Stimulated activated CD8-positive, alpha-beta memory T cell treated with anti-CD3 and anti-CD28 coated beads, Interleukin-4, amount 100 ng/mL, for 48 hours (primary cell): ENCODE measurements around the gene HEY2.
A peak's percentile ranks its signal among the peaks of the same experiment; 100 is the strongest.
"Not testable (repeated sequence)": the region's sequence is repeated elsewhere in the genome, so short reads cannot be mapped to it uniquely, and the experiment has no call there.

Experiments
- DNase-seq: peaks from one replicate; pipeline ENCODE4 v3.0.0-alpha.2; 2020

The HEY2 gene

DNA sequence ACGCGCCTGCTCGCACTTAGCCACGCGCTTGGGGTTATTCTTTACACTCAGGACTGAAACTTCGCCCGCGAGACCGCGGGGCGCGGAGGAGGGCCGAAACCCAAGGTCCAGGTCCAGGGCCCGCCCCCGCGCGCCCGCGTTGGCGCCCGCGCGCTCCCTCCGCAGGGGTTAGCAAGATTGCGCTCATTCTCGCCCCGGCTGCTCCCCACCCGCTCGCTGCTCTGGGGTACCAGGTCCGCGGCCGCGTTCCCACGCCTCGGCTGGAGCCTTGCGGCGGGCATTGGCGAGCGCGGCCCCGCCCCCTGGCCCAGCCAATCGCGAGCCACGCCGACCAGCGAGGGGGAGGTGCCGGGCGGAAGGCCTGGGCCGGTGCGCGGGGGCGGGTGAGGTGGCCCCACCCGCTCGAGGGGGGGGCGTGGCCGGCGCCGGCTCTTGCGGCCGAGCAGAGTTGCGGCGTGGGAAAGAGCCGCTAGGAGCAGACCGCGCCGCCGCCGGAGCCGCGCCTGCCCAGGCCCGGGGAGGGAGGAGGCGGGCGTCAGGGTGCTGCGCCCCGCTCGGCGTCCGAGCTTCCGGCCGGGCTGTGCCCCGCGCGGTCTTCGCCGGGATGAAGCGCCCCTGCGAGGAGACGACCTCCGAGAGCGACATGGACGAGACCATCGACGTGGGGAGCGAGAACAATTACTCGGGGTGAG is at the start of gene HEY2:
TSS of gene HEY2 (plus strand) at position 460 of the 692 bp plus-strand sequence. CDS start at position 605, 145 bp downstream.
- peak; percentile 88 for DNase-seq

- DNase-seq = no peak
These were observed 48.7 kb upstream of the HEY2 start for GRCh38 chr6:125700581-125701353.

DNA sequence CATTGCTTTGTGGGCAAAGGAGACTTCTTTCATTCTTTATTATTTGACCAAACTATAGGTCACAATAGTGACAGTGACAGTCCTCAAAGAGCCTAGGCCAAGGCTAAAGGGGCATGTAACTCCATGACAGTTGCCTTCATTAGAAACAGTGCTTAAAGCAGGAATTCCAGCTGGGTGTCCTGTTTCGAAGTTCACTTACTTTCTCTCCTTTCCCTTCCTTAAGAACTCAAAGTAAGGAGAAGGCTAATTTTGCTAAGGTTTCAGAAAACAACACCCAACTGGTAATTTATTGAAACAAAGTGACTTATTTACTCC is 48.1 kb upstream of the HEY2 start:
- DNase-seq = no peak

GRCh38 chr6:125703882-125704281 is 45.5 kb upstream of the HEY2 start:
- DNase-seq = not testable (repeated sequence)

DNA sequence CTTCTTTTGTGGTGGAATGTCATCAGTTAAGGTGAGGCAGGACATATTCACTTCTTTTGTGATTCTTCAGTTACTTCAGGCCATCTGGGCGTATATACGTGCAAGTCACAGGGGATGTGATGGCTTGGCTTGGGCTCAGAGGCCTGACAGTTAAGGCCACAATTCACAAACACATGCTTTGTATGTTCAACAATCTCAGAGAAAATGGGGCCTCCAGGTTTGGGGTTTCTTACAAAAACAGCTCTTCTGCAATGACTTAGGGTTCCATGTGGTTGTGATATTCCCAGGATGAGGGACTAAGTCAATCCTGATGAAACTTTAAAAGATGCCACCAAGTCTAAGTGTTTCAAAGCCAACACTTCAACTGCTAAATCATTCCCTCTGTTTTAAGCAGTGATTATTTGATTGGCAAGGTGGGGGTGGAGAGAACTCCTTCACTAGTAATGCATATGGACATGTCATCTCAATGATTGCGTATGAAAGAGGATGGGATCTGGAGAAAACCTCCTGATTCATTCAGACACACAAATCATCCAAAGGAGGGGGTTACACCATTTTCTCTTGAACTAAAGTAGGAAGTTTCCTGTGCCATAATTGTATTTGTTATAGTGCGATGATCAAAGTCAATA is 41.7 kb upstream of the HEY2 start:
- no peak for DNase-seq

DNA sequence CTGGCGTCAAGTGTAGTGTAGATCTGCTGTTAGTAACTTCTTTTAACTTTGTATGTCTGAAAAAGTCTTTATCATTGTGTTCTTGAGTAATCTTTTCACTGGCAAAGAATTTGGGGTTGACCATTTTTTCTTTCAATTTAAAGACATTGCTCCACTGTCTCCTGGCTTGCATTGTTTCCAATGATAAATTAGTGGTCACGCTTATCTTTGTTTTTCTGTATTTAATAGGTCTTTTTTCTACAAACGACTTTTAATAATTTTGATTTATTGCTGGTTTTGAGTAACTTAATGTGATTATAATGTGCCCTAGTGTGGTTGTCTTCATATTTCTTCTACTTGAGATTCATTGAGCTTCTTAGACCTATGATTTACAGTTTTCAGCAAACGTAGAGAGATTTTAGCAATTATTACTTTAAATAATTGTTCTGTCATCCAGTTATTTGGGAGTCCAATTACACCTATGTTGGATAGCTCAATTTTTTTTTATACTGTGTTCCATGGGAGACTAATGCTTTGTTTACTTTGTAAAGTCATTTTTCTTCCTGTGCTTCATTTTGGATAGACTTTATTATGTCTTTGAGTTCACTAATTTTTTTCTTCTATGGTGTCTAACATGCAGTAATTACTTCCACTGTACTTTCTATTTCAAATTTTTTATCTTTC is 38.3 kb upstream of the HEY2 start:
- DNase-seq = no peak

GRCh38 chr6:125714441-125715090 is 34.9 kb upstream of the HEY2 start:
- no peak for DNase-seq

DNA sequence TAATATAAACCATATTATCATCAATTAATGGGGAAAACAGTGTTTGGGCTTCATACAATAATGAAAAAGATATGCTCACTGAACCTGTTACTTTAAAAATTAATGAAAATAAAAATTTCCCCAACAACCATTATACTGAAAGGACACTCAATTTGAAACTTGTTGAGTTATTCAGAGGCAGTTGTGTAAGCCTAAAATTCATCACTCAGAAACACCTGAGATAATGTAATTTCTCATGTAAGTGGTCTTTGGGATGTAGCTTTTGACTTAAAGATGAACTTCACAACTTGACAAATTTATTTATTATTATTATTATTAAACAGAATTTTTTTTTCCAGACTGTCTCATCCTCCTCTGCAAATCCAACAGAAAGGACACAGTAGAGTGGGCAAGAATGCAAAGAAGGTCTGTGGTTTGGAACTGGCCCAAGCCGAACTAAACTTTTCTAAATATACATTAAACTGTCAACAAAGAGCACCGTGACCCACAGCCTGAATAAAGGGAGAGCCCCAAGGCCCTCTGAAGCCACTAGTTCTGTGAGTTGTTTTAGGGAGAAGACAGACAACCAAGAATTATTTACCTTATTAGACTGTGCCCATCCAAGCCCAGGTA is 32.2 kb upstream of the HEY2 start:
- no peak for DNase-seq

GRCh38 chr6:125718109-125718508 is 31.3 kb upstream of the HEY2 start:
- DNase-seq = no peak

DNA sequence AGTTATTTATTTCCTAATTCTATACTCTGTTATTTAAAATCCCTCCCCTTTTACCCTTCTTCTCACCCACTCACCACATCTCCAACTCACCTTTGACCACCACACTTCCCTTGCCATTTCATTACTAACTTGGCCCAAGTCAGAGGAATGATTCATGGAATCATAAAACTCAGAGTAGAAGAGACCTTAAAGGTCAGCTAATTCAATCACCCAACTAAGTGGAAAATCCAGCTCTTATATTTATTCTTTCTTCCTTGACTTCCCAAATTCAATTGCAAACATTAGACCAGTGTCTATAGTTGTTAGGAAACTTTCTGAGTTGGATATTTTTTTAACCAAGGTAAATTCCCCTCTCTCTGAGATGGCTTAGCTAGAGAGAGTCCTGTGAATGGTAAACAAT is 26.5 kb upstream of the HEY2 start:
- no peak for DNase-seq

GRCh38 chr6:125727216-125727615 is 22.2 kb upstream of the HEY2 start:
- no peak for DNase-seq

- DNase-seq = no peak
These were observed 20.7 kb upstream of the HEY2 start for GRCh38 chr6:125728739-125729138.

GRCh38 chr6:125729983-125730382 is 19.4 kb upstream of the HEY2 start:
- no peak for DNase-seq

GRCh38 chr6:125732398-125732797 is 17.0 kb upstream of the HEY2 start:
- no peak for DNase-seq

DNA sequence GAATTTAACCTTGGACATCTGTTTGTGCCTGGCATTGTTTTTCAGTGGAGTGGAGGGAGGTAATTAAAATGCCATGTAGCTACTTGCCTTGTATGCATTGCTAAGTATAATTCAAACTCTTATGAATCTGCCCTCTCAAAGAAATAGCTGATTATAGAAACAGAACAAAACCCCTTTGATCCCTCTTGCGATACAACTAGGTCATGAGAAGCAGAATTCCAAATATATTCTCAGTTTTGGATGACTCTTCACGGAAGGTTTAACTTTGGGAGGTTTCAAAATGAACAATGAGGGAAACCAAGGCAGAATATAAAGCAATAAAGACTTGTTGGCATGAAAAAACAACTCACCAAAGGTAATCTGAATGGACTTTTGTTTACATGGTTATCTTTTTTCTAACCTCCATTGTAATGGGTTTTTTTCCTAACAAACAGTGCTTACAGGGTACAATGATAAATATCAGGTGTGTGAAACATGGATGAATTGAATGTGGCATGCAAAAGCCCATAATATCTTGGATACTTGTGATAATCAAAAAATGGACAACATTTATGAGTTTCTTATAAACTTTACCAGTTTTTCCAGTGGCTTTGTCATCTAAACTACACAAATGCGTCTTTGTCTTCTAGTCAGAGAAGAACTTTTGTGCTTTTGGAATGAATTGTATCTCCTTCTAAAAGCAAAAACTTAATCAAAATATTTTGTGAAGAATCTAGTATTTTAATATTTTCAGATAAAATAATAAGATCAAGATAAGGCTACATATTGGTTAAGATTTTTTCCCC is 15.7 kb upstream of the HEY2 start:
- DNase-seq = no peak

- no peak for DNase-seq
These were observed 11.2 kb upstream of the HEY2 start for GRCh38 chr6:125738276-125738675.

GRCh38 chr6:125739364-125739763 is 10.1 kb upstream of the HEY2 start:
- DNase-seq = no peak

- DNase-seq = no peak
These were observed 8.1 kb upstream of the HEY2 start for GRCh38 chr6:125741336-125741735.

DNA sequence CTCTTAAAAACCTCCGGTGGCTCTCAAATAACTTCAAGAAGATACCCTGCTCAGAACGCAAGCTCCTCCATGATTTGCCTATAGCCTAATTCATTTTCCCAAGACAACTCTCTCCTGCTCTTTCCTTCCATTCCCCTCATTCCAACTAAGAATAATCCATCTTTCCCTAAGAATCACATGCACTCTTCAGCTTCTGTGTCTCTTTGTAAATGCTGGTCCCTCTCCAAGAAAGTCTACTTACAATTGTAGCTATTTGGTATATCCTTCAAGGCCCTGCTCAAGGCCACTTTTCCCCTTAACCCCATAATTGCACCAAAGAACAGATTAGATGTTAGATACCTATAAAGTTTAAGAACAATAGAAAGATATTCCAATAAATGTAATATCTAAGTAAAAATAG is 7.4 kb upstream of the HEY2 start:
- DNase-seq = no peak

DNA sequence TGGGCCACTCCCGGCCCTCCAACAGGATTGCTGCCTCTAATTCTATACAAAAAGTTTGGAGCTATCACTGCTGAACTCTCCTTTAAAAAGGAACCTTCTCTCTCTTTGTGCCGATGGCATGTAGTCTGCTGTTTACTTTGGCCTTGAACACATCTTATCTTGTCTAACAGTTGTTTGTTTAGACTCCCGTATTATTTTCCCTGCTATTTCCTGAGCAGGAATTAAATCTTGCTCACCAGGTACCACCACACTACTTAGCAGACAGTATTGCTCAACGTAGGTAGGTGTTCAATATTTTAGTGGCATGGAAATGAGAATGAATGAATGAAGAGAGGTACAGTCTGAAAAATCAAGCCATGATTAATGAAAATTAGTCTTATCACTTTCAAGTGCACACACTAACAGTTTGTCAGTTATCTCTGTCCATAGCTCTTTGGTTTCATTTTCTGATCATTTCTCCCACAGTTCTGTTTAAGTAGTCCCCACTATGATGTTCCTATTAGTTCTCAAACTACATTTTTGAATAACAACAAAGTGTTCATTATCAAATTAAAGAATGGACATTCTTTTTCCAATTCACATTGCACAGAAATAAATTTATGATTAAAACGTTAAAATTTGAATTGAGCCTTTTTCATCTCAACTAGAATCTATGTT is 6.8 kb upstream of the HEY2 start:
- DNase-seq = no peak

GRCh38 chr6:125743604-125744003 is 5.8 kb upstream of the HEY2 start:
- no peak for DNase-seq
